Loucy (cell line): ENCODE data around the gene NCAPD2.

Source experiments
- H2AFZ ChIP-seq: fragments of 200-600 bp; sonication (generic); 2 replicates; pipeline ENCODE4 v1.6.0; 2016; ENCODE audit warnings: antibody characterized with exemption, mild to moderate bottlenecking, low read length, moderate library complexity
- H3F3A ChIP-seq: fragments of 200-600 bp; 2 replicates; pipeline ENCODE4 v1.6.0; 2016; ENCODE audit warnings: antibody characterized with exemption, low read depth, mild to moderate bottlenecking
- H3K27me3 ChIP-seq: fragments of 200-600 bp; sonication (generic); 2 replicates; pipeline ENCODE4 v1.6.1; 2014; ENCODE audit warnings: low read length, mild to moderate bottlenecking; ENCODE audit not compliant: insufficient read depth, poor library complexity, severe bottlenecking
- H3K36me3 ChIP-seq: fragments of 200-600 bp; sonication (generic); 2 replicates; pipeline ENCODE4 v1.6.1; 2016; ENCODE audit warnings: low read length; ENCODE audit not compliant: insufficient read depth
- H3K4me1 ChIP-seq: fragments of 200-600 bp; sonication (generic); 2 replicates; pipeline ENCODE4 v1.5.1; 2014; ENCODE audit warnings: low read length, mild to moderate bottlenecking; ENCODE audit not compliant: insufficient read depth, poor library complexity, severe bottlenecking
- H3K4me2 ChIP-seq: fragments of 200-600 bp; sonication (generic); 2 replicates; pipeline ENCODE4 v1.6.0; 2014; ENCODE audit warnings: antibody characterized with exemption, low read length, low read depth, mild to moderate bottlenecking; ENCODE audit not compliant: poor library complexity, severe bottlenecking
- H3K4me3 ChIP-seq: fragments of 200-600 bp; sonication (generic); 2 replicates; pipeline ENCODE4 v1.5.1; 2014; ENCODE audit warnings: low read length, mild to moderate bottlenecking, mixed read lengths; ENCODE audit not compliant: poor library complexity, severe bottlenecking
- H3K79me2 ChIP-seq: fragments of 200-600 bp; sonication (generic); 2 replicates; pipeline ENCODE4 v1.6.1; 2014; ENCODE audit warnings: low read length; ENCODE audit not compliant: insufficient read depth
- H3K9ac ChIP-seq: fragments of 200-600 bp; sonication (generic); 2 replicates; pipeline ENCODE4 v1.6.0; 2014; ENCODE audit warnings: mild to moderate bottlenecking, low read depth, low read length, moderate library complexity; ENCODE audit not compliant: poor library complexity, severe bottlenecking
- H3K9me2 ChIP-seq: fragments of 200-600 bp; sonication (generic); replicated peaks from 2 replicates; pipeline ENCODE4 v1.6.1; 2016; ENCODE audit warnings: low read depth, low read length, mixed read lengths
- H3K9me3 ChIP-seq: fragments of 200-600 bp; sonication (generic); 2 replicates; pipeline ENCODE4 v1.6.1; 2014; ENCODE audit warnings: mild to moderate bottlenecking, antibody characterized with exemption, low read length, low read depth; ENCODE audit not compliant: insufficient read depth
- H4K20me1 ChIP-seq: fragments of 200-600 bp; sonication (generic); 2 replicates; pipeline ENCODE4 v1.6.0; 2014; ENCODE audit warnings: antibody characterized with exemption, low read length, mild to moderate bottlenecking; ENCODE audit not compliant: insufficient read depth, poor library complexity, severe bottlenecking
- EZH2phosphoT487 ChIP-seq: fragments of 200-600 bp; IDR thresholded peaks from 2 replicates; pipeline ENCODE4 v1.6.1; 2018; ENCODE audit warnings: antibody characterized with exemption, mild to moderate bottlenecking, moderate library complexity, borderline replicate concordance
- TF ChIP-seq, protein P1 (sequence below): fragments of 200-600 bp; sonication (generic); conservative IDR thresholded peaks from 2 replicates; pipeline ENCODE4 v1.5.1; 2014; ENCODE audit warnings: mild to moderate bottlenecking, antibody characterized with exemption, low read length

The NCAPD2 gene

DNA sequence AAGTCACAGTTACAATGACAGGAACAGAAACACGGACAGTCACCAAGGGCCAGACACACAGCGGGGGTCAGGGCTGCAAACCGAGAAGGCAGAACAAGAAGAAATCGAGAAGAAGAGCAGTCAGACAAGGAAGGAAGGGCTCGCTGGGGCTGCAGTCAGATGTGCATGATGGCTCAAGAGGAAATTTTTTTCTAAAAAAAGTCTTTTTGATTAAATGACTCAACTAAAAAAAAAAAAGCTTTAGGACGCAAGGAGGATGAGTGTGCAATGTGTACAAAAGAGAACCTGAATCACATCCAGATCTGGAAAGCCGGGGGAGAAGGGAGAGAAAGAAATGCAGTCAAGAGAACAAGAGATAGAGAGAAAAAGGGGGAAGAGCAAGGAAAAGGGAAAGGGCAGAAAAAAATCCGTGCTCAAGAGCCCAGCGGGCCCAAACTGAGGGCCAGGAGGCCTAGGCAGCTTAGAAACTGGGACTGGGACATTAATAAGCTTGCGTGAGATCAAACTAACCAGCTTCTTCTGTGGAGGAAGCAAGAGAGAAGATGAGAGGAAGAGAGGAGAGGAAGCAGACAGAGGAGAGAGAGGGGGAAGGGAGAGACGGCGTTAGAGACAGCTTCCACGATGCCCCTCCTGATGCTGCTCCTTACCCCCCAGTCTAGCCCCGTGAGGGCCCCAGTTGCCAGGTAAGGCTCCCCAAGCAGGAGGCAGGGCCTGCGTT is 55.2 kb downstream of the NCAPD2 start:
- Histone ChIP-seq H3K4me2 (no peak overlapping the region), H3K4me1 (peaks cover 34% of the 10 kb centered on the region), H3K79me2 (peaks cover 49% of the 10 kb centered on the region), H3K9ac (peak overlapping the region; percentile 12), H3K36me3 (peaks cover 56% of the 10 kb centered on the region; the same call in 1 of the 2 replicates), H3K9me3 (no peaks in the 10 kb centered on the region), H3F3A (0 out of 2 replicates have a peak, but pooled peaks cover 3% of the 10 kb centered on the region), H3K9me2 (no peaks in the 10 kb centered on the region), H2AFZ (no peak overlapping the region), H4K20me1 (peaks cover 37% of the 10 kb centered on the region), H3K4me3 (no peak overlapping the region), H3K27me3 (no peaks in the 10 kb centered on the region)
- TF ChIP-seq, protein P1, sequence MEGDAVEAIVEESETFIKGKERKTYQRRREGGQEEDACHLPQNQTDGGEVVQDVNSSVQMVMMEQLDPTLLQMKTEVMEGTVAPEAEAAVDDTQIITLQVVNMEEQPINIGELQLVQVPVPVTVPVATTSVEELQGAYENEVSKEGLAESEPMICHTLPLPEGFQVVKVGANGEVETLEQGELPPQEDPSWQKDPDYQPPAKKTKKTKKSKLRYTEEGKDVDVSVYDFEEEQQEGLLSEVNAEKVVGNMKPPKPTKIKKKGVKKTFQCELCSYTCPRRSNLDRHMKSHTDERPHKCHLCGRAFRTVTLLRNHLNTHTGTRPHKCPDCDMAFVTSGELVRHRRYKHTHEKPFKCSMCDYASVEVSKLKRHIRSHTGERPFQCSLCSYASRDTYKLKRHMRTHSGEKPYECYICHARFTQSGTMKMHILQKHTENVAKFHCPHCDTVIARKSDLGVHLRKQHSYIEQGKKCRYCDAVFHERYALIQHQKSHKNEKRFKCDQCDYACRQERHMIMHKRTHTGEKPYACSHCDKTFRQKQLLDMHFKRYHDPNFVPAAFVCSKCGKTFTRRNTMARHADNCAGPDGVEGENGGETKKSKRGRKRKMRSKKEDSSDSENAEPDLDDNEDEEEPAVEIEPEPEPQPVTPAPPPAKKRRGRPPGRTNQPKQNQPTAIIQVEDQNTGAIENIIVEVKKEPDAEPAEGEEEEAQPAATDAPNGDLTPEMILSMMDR = no peak
- no peak for TF ChIP-seq EZH2phosphoT487

GRCh38 chr12:6549684-6550151 is 55.8 kb downstream of the NCAPD2 start:
- Histone ChIP-seq H4K20me1 (peaks cover 42% of the 10 kb centered on the region), H3F3A (0 out of 2 replicates have a peak, but pooled peaks cover 3% of the 10 kb centered on the region), H2AFZ (no peak overlapping the region), H3K79me2 (peaks cover 55% of the 10 kb centered on the region), H3K4me3 (no peak overlapping the region), H3K9me2 (no peaks in the 10 kb centered on the region), H3K9me3 (no peaks in the 10 kb centered on the region), H3K27me3 (no peaks in the 10 kb centered on the region), H3K36me3 (peaks cover 51% of the 10 kb centered on the region; the same call in 1 of the 2 replicates), H3K9ac (peak overlapping the region; percentile 12), H3K4me1 (peaks cover 39% of the 10 kb centered on the region), H3K4me2 (no peak overlapping the region)
- TF ChIP-seq, protein P1 = no peak
- no peak for TF ChIP-seq EZH2phosphoT487

GRCh38 chr12:6550294-6551062 is 56.6 kb downstream of the NCAPD2 start:
- Histone ChIP-seq H3K79me2 (peaks cover 63% of the 10 kb centered on the region), H3K9ac (peak overlapping the region; percentile 62), H3K4me1 (peaks cover 43% of the 10 kb centered on the region), H4K20me1 (peaks cover 48% of the 10 kb centered on the region), H3K9me3 (no peaks in the 10 kb centered on the region), H3K9me2 (no peaks in the 10 kb centered on the region), H3K4me3 (no peak overlapping the region), H3F3A (0 out of 2 replicates have a peak, but pooled peaks cover 3% of the 10 kb centered on the region), H3K27me3 (no peaks in the 10 kb centered on the region), H3K36me3 (peaks cover 51% of the 10 kb centered on the region; the same call in 1 of the 2 replicates), H3K4me2 (peak overlapping the region; percentile 96), H2AFZ (no peak overlapping the region)
- TF ChIP-seq EZH2phosphoT487 = no peak
- TF ChIP-seq, protein P1 = no peak
